ENCODE measurements around the gene IL17RD.

Gene IL17RD

GRCh38 chr3:57164657-57165573 is at the start of gene IL17RD:
TSS of gene IL17RD (minus strand) at chr3:57165353. CDS start at chr3:57165286, 67 bp downstream.
- DNase-seq (ENCODE audit: low spot score), result peak; percentile 91

DNA sequence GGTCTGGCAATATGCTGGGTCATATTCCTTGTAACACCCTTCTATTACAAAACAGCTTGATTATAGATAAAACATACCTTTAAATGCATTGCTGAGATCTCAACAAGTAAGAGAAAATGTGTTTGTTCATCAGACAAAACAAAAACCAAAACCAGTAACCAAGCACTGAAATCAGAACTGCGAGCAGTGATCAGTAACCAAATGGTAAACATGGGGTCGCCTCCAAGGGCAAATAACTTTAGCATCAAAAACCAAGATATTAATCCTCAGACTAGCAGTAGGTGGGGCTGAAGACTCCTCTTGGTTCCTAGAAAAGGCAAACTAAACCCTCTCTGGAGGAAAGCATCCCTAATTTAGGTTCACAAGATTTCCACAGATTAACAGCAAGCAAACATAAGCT is 41.3 kb upstream of the IL17RD start:
- DNase-seq (ENCODE audit: low spot score), result no peak

- DNase-seq (ENCODE audit: low spot score), result no peak
These were observed 34.7 kb upstream of the IL17RD start, which contains the start of gene HESX1 for GRCh38 chr3:57199895-57200297. TSS of gene HESX1 (minus strand) at chr3:57199978. CDS start at chr3:57199918, 60 bp downstream.

DNA sequence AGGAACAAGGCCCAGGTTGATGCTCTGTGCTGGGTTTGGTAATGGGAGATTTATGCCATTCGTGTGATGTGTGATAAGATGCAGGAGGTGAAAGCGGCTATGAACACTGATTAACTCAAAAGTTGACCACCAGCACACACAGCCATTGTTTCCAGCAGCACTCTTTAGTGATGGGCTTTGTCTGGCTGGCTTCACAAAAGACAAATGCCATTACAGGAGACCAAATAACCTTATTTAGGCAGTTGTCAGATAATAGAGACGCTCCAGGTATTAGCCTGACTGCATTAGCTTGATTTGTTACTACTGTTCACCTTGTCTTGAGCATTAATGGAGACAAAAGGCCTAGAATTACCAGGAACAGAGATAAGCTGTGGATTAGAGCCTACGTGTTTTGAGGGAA is 29.5 kb upstream of the IL17RD start:
- no peak for DNase-seq (ENCODE audit: low spot score)

GRCh38 chr3:57192028-57192427 is 26.9 kb upstream of the IL17RD start:
- DNase-seq (ENCODE audit: low spot score), result no peak

- DNase-seq (ENCODE audit: low spot score), result no peak
These were observed 19.4 kb upstream of the IL17RD start for GRCh38 chr3:57184526-57184925.

DNA sequence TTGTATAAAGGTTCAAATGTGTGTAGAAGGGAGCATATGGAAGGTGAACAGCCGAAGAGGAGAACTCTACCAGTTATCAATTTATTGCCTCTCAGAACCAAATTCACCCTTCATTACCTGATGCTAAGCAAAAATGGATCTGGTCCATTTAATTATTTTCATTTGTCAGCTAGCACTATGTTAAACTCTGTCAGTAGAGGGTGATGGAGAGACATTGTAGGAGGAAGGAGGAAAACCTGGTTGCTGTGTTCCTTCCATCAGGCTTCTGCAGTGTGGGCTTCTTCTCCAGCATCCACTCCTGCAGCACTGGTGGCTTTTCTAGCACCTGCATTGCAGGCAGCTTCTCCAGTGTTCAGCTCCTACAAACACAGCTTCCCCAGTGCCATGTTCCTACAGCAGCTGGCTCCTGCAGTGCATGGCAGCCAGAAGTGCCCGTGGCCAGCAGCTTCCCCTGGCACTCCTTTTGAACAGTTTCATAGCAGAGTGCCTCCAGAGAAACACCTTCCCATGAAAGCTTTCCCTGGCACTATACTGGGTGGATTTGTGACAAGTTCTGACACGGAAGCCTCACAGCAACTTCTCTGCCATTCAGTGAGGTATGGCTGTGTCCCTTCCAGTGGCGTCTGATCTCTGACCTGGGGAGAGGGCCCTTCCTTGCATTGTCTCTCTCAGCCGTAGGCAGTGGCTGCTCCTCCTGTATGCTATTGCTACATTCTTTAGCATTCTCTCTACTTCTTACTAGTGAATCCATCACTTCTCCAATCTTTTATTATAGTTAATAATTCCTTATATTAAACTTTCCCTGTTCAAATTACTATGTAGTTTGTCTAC is 14.6 kb upstream of the IL17RD start:
- DNase-seq (ENCODE audit: low spot score), result no peak

DNA sequence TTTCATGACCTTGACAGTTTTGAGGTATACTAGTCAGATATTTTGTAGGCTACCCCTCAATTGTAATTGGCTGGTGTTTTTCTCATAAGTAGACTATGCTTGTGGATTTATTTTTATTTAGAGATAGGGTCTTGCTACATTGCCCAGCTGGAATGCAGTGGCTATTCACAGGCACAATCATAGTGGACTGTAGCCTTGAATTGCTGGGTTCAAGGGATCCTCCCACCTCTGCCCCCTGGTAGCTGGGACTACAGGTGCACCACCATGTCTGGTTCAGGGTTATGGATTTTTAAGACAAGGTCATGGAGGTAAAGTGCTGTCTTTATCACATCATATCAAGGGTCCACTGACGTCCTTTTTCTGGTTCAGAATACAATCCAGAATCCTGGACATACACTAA is 10.9 kb upstream of the IL17RD start:
- no peak for DNase-seq (ENCODE audit: low spot score)

DNA sequence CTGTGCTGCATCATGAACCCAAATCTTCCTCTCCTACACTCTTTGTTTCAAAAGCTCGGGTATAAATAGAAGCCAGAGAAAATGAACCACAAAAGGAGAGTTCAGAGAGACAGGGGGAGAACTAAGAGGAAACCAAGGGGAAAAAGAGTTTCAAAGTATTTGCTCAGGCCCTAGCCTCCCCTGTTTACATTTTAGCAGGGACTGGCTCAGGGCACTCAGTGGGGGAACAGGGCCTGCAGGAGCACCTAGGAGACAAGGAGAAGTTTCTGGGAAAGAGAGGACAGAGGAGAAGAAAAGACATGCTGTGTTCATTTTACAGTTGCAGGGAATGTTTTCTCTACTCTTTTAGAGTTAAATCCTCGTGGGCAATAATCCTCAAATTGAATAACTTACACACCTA is 8.5 kb upstream of the IL17RD start:
- no peak for DNase-seq (ENCODE audit: low spot score)

DNA sequence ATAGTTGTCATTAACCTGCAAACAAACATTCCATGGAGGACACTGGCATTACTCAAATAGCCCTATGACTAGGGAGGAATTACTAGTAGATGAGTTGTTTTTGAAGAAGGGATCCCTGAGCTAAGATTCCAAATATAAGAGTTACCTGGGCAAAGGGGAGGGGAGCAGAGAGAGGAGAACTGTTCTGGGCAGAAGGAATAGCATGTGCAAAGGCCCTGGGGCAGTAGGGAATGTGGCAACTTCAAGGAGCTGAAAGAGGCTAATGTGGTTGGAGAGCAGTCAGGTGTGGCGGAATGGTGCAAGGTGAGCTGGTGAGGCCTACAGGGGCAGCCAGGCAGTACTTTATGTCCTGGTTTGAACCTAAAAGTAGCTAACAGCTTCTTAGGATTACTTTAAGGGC is 5.8 kb upstream of the IL17RD start:
- no peak for DNase-seq (ENCODE audit: low spot score)

DNA sequence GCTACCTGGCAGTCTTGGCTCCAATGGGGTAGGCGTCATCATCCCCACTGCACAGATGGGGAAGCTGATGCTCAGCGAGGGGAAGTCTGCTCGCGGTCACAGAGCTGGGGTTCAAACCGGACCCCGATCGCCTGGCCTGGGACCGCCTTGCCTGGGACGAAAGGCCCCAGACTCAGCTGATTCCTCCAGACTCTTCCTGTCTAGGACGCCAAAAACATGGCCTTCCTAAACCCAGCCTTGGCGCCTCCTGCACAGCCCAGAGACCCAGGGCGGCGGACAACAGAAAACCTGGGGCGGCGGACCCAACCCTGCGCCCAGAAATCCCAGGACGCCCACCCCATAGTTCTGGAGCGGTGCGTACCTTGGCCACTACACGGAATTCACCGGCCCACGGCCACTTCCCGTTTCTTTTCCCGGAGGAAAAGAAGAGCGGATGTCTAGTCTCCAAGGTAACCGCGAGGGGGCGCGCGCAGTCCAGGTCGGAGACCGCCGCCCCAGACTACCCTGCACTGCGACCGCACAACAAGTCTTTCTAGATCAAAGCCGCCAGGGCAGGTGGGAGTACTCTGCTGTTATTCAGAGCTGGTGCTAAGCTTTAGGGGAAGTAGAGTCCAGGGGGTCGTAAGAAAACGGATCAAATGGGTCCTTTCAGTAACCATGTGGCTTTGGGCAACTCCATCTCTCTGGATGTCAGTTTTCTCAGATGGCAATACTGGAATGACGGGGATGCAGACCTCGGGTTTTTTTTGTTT is 4.9 kb upstream of the IL17RD start:
- DNase-seq (ENCODE audit: low spot score), result peak; percentile 89

- DNase-seq (ENCODE audit: low spot score), result no peak
These were observed 4.0 kb upstream of the IL17RD start for GRCh38 chr3:57169108-57169507.

- no peak for DNase-seq (ENCODE audit: low spot score)
These were observed 3.0 kb upstream of the IL17RD start for GRCh38 chr3:57168151-57168550.

- DNase-seq (ENCODE audit: low spot score), result no peak
These were observed 1.5 kb upstream of the IL17RD start for GRCh38 chr3:57166660-57167059.

DNA sequence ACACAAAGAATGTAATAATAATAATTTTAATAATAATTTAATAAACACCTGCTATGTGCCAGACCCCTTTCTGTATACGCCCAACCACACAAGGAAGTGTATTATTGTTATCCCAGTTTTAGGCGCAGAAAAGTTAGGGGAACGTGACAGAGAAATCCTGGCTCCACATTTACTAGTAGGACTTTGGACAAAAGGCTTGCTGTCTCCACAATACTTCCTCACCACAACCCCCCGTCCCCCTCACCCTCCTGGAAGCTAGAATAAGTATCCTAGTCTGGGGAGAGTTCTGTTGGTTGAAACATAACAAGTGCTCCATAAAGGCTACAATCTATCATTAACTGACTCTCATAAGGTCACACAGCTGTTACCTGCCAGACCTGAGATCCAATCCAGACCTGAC is 488 bp upstream of the IL17RD start:
- no peak for DNase-seq (ENCODE audit: low spot score)

- no peak for DNase-seq (ENCODE audit: low spot score)
These were observed 916 bp downstream of the IL17RD start for GRCh38 chr3:57164217-57164656.

DNA sequence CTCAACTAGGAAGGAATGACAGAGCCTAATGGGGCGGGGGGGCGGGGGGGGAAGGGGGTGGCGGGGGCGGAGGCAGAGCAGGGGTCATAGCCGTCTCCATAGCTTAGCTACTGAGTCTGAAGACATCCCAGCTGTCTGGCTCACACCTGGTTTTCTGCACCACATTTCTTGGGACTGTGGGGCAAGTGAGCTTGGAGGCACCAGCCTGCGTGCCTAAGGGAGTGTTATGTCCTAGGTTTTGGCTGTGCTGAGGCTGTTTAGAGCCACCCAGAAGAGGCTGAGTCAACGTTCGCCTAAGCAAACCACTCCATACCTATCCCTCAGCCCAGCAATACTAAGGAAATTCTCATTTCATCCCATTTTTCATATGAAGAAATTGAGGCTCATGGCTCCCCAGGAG is 1.4 kb downstream of the IL17RD start:
- DNase-seq (ENCODE audit: low spot score), result no peak

DNA sequence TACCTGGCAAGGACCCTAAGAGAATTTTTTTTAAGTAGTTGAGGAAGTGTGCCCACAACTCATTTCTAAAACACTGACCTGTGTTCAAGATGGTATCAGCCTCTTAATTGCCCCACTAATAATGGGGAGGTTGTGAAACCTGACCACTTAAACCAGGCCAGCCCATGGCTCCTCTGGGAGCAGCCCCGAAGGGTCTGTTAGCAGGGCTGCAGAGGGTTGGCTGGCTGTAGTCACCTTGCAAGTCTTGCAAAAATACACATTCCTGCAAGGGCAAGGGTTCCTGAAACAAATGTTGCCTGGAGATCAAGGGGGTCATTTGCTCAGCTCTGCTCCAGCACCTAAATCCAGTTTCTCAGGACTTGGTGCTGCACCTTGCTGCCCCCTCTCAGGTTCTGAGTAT is 3.2 kb downstream of the IL17RD start:
- DNase-seq (ENCODE audit: low spot score), result no peak

DNA sequence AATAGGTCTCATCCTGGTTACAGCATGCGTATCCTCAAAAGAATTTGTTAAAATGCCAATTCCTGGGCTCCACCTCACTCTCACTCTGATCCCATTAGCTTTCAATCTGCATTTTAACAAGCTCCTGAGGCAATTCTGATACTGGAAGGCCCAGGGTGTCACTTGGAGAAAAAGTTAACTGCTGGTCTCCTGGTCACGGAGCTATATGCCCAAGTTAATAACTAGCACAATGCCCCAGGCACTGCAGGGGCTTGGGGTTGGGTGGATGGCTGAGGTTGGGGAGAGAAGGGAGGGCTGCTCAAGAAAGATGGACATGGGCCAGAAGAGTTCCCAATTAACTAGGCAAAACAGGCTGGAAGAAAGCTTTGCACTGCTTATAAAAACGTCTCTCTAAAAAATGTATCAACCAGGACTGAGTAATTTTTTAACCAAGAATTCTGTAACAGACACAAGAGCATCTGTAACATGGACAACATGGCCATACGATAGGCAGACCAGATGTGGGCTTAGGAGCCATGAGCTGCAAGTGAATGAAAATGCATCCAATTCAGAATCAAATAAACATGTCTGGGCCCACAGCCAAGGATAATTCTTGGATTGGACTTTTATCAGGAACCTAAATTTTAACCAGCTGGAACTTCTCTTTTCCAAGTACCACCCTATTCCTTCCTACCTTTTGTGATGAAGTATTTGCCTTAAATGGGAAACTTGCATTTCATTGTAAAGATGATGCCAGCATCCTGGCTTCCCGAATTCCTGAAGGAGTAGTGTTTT is 4.2 kb downstream of the IL17RD start:
- DNase-seq (ENCODE audit: low spot score), result no peak

- DNase-seq (ENCODE audit: low spot score), result no peak
These were observed 4.9 kb downstream of the IL17RD start for GRCh38 chr3:57160076-57160764.

All from left forelimb (tissue), 1 donor.